VCaP (cell line): ENCODE data around the gene CFAP58.

Source experiments
- H3K27ac ChIP-seq: fragments of 450-650 bp; 2 replicates; pipeline ENCODE4 v1.5.1; 2017
- TF ChIP-seq, protein P1 (sequence below): fragments of 450-650 bp; conservative IDR thresholded peaks from 2 replicates; pipeline ENCODE4 v1.5.1; 2017; ENCODE audit warnings: mild to moderate bottlenecking, moderate library complexity

Gene CFAP58

DNA sequence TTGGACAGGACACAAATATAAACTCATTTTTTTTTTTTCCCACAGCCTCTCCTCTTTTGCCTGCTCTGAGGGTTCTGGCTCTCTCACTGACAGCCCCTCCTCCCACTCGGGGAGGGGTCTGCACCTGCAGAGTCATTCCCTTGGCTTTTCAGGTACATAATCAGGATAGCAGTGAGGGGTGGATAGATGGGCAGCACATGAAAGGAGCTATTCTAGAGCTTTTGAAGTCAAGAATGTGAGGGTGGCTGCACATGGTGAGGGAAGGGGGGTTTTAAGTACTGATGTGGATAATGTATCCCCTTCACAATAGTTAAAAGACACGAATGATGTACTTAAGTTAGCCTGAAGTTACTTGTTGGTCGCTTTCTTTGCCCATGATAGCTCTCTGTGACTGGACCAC lies 76.2 kb downstream of the CFAP58 start:
- TF ChIP-seq, protein P1, sequence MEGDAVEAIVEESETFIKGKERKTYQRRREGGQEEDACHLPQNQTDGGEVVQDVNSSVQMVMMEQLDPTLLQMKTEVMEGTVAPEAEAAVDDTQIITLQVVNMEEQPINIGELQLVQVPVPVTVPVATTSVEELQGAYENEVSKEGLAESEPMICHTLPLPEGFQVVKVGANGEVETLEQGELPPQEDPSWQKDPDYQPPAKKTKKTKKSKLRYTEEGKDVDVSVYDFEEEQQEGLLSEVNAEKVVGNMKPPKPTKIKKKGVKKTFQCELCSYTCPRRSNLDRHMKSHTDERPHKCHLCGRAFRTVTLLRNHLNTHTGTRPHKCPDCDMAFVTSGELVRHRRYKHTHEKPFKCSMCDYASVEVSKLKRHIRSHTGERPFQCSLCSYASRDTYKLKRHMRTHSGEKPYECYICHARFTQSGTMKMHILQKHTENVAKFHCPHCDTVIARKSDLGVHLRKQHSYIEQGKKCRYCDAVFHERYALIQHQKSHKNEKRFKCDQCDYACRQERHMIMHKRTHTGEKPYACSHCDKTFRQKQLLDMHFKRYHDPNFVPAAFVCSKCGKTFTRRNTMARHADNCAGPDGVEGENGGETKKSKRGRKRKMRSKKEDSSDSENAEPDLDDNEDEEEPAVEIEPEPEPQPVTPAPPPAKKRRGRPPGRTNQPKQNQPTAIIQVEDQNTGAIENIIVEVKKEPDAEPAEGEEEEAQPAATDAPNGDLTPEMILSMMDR = no peak
- no peak overlapping the region for H3K27ac ChIP-seq

DNA sequence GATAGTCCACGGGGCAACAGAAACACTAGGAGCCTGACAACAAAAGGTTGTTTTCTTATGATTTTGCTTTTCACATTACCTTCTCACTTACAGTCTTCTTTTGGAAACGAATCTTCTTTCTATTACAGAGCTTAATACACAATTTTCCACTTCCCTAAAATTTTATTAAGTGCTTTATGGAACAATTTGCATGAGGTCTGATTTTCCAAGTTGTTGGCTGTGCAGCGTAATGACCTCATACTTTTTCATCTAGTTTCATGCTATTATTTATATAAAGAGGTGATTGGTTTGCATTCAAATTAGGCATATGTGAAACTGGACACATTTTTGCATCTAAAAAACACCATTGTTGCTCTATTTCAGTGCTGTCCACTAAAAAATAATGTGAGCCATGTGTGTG lies 76.7 kb downstream of the CFAP58 start:
- no peak overlapping the region for H3K27ac ChIP-seq
- TF ChIP-seq, protein P1 = no peak

DNA sequence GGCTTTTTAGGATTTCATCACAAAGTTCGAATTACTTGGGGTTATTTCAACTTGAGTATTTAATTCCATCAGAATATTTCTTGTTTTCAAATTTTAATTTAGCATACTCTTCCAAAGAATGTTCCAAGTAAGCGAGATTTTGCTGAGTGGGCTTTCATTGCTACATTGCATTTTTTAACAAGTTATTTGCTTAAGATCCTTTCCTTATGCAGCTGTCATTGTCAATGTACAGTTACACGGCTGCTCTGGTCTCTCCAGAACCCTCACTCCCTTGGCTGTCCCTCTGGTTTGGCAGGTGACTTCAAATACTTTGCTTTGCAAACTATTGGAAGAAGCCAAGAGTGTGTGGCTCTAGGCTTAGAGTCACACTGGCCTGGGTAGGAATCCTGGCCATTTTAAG lies 80.0 kb downstream of the CFAP58 start:
- TF ChIP-seq, protein P1 = no peak
- no peak overlapping the region for H3K27ac ChIP-seq

DNA sequence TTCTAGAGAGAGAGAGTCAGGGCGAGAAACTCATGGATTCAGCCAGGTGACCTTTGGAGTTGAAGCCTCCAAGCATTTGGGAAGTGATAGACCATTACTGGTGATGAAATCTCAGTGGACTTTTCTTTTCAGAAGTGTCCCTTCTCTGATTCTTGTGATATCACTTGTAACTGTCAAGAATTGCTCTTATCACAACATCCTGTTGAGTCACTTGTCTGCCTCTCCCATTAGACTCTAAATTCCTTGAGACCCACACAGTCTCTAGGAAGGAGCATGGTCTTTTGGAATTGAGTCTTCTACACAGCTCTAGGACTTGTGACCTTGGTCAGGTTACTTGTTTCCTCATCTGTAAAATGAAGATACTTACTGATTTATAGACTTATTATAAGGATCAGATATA lies 81.0 kb downstream of the CFAP58 start:
- H3K27ac ChIP-seq = no peak overlapping the region
- TF ChIP-seq, protein P1 = no peak

DNA sequence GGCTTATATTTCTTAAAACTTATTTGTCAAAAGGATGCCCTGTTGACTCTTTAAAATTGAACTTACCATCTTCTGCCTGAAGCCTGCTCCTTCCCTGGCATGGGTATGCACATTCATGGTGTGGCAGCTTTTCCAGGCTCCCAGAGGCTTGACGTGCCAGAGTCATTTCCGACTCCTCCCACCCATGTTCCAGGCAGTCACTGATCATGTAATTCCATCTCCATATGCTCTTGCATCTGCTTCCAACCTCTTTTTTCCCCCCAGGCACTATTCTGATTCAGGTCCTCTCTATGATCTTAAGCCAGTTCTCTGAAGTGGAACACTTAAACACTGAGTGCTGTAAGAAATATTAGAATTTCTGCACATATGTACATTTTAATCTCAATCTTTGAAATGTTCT lies 82.2 kb downstream of the CFAP58 start:
- TF ChIP-seq, protein P1 = no peak
- no peak overlapping the region for H3K27ac ChIP-seq

DNA sequence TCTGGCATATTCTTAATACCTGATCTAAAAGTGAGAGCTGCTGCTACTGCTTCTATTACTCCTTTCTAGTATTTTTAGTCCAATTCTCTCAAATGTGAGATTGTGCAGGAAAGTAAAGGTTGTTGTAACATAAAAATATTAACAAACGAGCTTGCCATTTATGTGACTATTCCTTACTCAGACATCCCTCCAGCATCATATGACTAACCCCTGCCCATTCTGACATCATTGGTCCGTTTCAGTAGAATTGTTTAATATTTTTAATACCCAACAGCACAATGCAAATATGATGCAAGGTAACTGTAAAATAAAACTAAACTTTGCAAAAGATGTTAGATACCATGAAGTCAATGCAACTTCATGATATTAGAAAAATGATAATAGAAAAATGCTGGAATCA lies 83.6 kb downstream of the CFAP58 start:
- H3K27ac ChIP-seq = no peak overlapping the region

DNA sequence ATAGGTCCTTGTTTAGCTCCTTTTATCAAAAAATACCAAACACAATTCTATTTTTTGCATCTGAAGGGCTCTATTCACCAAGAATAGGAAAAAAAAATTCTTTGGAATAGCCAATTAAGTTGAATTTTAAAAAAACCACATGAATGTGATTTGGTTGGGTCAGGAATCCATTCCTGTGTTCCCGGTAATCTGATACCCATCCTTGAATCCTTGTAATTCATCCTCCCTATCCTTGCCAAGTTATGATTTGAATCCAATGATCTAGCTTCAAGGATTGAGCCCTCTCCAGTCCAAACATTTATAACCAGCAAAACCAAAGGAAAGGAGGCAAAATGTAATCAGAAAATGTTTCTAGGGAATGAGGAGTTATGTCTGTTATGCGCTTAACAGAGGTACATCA lies 86.6 kb downstream of the CFAP58 start:
- H3K27ac ChIP-seq = no peak overlapping the region
- TF ChIP-seq, protein P1 = no peak

More for the DNA sequence above, 83.6 kb downstream of the CFAP58 start:
- TF ChIP-seq, protein P1 = no peak
